Cardiac septum (tissue), 1 donor: ENCODE results near the gene ACIN1. TPM values are rescaled to one million over a fixed set of nuclear protein-coding genes. Genes with fewer than 3 reads are reported as not detected.

ENCODE experiments used
- DNase-seq: peaks from one replicate; pipeline ENCODE4 v3.0.0-alpha.2; 2020; ENCODE audit warnings: low spot score
- intact Hi-C: fragments of 100-400 bp; cut with DNase I; formaldehyde crosslinking; loops from one replicate; pipeline ENCODE4 v1.14.0; 2022
- long read RNA-seq: library from polyadenylated mRNA; unstranded; transcript quantifications from one replicate; pipeline ENCODE4 v2.0.0, GENCODE V29; 2021
- total RNA-seq: library from RNA; stranded (reverse); fragmentation: NEBNext Ultra II Directional; extraction: Animal tissue kit (Norgen Biotek cat#: 25700); gene quantifications from one replicate; pipeline ENCODE4 v1.2.1, GENCODE V29; 2021
- donor health status: DM: no; HTN: no; CAD: no.

ACIN1 gene, protein sequence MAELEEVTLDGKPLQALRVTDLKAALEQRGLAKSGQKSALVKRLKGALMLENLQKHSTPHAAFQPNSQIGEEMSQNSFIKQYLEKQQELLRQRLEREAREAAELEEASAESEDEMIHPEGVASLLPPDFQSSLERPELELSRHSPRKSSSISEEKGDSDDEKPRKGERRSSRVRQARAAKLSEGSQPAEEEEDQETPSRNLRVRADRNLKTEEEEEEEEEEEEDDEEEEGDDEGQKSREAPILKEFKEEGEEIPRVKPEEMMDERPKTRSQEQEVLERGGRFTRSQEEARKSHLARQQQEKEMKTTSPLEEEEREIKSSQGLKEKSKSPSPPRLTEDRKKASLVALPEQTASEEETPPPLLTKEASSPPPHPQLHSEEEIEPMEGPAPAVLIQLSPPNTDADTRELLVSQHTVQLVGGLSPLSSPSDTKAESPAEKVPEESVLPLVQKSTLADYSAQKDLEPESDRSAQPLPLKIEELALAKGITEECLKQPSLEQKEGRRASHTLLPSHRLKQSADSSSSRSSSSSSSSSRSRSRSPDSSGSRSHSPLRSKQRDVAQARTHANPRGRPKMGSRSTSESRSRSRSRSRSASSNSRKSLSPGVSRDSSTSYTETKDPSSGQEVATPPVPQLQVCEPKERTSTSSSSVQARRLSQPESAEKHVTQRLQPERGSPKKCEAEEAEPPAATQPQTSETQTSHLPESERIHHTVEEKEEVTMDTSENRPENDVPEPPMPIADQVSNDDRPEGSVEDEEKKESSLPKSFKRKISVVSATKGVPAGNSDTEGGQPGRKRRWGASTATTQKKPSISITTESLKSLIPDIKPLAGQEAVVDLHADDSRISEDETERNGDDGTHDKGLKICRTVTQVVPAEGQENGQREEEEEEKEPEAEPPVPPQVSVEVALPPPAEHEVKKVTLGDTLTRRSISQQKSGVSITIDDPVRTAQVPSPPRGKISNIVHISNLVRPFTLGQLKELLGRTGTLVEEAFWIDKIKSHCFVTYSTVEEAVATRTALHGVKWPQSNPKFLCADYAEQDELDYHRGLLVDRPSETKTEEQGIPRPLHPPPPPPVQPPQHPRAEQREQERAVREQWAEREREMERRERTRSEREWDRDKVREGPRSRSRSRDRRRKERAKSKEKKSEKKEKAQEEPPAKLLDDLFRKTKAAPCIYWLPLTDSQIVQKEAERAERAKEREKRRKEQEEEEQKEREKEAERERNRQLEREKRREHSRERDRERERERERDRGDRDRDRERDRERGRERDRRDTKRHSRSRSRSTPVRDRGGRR
- 72.4 TPM for total RNA-seq
- long read RNA-seq, full-length matches to known transcripts: 6 of 37 reads
- long read RNA-seq, partial matches to known transcripts: 26 of 37 reads
- long read RNA-seq, other reads (novel, unspliced or antisense): 5 of 37 reads

DNA sequence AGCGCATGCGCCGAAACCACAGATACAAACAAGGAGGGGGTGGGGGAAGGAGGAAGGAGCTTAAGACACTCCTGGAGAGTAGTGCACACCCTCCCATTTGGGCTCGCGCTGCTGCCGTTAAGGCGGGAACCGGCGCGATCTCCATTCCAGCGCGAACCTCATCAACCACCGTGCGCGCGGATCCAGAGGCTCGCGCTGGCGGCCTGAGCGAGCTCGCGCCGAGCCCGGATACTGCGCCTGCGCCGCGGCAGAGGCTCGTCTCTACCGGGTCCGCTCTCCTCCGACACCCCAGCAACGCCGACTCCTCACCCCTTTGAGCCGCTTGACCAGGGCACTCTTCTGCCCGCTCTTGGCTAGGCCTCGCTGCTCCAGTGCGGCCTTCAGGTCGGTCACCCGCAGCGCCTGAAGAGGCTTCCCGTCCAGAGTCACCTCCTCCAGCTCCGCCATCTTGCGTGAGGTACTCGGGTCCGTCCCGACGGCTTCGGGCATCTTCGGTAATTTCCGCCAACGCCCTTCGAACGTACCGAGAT is at the start of gene ACIN1:
Gene ACIN1 (minus strand): TSS at position 471 of the 530 bp plus-strand sequence. CDS start 24 bp downstream, at position 447.
- DNase-seq: no peak
- intact Hi-C loops: loop anchor here (10.0 kb wide), 2 partner anchors 210 to 460 kb away; partner anchors contain the start of genes BCL2L2, PPP1R3E, THTPA and ZFHX2

DNA sequence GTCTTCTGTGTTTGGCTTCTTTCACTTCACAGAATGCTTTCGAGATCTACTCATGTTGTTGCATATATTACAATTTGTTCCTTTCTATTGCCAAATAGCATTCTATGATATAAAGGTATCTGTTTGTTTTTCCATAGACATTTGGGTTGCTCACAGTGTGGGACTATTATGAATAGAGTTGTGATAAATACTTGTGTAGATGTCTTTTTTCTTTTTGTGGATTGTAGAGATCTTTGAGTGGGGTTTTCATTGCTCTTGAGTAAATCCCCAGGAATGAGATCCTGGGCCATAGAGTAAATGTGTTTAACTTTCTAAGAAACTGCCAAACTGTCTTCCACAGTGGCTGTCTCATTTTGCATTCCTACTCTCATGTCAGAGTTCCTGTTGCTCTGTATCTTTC is 49.0 kb upstream of the ACIN1 start:
- DNase-seq: no peak
- intact Hi-C loops: no loop called here

DNA sequence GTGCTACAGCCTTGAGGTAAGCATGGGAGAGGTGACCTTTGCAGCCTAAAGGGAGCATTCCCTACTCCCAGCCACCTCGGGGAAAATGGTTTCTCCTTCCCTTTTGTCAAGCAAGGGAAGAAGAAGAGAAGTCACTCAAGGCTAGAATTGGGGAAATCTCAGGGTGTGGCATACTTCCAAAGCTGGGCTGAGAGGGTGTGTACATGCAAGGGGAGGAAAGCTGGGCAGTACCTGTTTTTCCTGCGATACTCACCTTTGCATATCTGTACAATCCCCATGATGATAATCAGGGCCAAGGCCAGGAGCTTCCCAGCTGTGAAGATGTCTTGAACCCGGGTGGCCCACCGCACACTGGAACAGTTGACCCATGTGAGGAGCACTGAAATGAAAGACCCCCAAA is 47.9 kb upstream of the ACIN1 start:
- DNase-seq: no peak

DNA sequence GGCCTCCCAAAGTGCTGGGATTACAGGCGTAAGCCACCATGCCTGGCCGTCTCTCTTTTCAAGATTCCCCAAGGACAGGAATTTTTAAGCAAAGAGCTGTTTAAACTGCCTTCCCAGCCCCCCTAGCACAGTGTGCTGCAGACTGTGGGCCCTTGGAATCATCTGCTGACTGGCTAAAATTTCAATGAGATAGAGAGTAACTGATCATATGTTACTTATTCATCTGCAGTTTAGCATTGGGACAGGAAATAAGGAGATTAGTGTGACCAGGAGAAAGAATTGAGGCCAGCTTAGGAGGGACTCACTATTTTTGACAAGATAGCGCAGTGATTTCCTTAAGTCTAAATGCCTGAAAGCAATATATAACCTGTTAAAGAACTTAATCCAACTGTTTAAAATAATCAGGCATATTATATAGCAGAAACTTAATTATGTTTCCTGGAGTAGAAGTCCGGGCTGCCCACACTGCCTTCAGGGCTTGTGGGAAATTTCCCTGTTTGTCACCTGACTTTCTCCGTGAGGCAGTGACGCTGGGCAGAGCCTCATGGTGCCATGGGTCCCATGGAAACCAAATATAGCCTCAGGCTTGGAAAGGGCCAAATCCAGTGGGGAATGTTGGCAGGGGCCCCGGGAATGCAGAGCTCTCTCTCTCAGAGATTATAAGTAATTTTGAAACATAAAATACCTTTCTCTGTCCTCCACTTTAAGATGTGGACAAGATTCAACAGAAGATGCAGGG is 46.9 kb upstream of the ACIN1 start:
- intact Hi-C loops: no loop called here
- peak; percentile 79 for DNase-seq

More for the DNA sequence above, 47.9 kb upstream of the ACIN1 start:
- intact Hi-C loops: no loop called here

DNA sequence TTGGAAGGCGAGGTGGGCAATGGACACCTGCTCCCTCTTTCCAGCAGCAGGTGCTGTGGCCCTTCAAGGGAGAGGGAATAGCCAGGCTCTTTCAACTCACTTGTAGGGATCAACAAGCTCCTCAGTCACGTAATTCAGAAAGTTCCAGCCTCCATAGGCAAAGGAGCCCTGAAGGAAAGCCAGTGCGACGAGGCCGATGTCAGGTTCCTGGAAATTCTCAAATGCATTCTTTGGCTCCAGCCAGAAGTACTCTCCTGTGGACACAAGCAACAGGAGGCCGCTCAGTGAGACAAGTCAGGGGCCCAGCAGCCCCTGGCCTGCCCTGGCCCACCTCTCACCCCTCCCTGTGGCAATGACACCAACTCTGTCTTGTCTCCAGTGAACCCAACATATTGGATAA is 45.4 kb upstream of the ACIN1 start:
- no peak for DNase-seq
- intact Hi-C loops: no loop called here

DNA sequence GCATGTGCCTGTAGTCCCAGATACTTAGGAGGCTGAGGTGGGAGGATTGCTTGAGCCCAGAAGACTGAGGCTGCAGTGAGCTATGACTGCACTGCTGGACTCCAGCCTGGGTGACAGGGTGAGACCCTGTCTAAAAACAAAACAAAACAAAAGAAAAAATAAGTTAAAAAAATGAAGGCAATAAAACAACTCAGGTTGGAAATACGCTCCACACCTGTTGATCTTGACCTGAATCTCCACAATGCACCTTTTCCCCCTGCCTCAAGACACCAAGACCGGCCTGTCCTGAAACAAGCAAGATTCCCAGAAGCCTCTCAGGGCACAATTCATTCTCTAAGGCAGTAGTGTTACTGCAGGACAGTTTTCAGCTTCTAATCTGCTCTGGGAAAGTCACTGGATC is 44.9 kb upstream of the ACIN1 start:
- intact Hi-C loops: no loop called here

DNA sequence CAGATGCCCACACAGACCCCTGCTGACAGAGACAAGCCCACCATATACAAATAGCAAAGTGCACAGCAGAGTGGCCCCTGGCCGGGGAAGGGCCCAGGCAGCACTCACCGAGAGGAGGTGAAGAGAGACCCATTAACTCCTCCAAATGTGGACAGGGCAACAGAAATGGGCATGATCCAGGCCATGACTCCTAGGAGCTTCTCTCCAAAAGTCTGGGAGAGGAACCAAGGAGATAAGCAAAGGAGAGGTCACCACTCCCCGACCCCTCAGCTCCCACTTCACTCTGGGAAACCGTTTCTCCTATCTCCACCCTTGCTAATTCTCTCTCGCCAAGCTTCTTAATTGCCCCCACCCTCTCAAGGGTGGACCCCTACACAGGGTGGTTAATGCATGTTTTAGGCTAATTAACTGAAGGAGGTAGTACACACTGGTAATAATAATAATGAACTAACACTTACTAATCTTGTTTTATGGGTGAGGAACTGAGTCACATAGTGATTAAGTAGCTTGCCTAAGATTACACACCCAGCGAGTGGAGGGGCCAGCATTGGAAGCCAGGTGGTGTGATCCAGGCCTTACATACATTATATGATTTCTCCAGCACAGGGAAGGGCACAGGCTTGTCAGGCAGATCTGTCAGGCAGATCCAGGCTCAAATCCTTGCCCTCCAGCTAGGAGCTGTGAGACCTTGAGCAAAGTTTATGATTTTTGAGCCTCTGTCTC is 43.0 kb upstream of the ACIN1 start:
- DNase-seq: no peak
- intact Hi-C loops: no loop called here

More for the DNA sequence above, 44.9 kb upstream of the ACIN1 start:
- no peak for DNase-seq

DNA sequence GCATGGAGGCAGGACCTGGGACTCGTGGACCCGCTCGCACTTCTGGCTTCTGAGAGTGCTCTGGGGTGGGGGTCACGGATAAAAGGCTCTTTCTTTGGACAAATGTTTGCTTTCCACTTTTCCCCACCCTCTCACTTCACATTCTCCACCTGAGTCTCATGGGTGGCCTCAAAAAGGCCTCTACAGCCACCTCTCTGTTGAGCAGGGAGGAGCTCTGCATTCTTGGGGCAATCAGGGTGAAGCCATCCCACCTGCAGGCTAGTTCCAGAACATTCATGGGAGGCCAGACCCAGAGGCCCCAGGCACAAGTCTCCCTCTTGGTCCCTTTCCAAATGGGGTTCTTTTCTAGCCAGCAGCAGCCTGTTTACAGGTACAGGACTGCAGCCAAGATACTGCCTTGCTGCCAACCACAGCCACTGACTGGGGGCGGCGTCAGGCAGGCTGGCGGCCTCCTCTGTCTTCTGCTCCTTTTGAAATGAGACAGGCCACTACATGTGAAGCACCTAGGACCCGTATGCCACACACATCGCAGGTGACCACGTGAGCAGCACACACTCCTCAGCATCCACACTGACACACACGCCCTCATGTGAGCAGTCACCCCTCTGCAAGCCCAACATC is 42.4 kb upstream of the ACIN1 start:
- DNase-seq: no peak
- intact Hi-C loops: no loop called here

DNA sequence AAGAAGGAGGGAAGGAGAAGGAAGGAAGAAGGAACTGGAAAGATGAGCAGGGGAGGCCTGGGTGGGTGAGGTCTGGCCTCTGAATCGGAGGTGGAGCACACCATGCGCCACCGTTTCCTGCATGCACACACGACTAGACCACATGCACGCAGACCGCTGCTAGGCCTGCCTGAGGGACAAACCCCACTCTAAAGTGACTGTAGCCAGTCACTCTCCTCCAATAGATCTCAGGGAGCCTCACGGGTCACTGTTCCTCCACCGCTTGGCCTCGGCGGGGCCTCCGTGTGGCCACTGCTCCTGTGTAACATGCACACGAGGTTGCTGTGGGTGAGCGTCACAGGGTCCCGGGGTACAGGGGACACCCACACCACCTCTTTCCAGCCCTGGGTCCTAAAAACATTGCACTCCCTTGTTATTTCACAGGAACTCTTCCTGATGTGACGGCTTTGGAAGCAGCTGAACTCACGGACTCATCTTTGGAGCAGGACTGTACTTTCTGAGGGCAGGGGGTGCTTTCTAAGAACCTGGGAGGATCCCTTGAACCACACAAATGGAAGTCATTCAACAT is 41.7 kb upstream of the ACIN1 start:
- no peak for DNase-seq
- intact Hi-C loops: no loop called here

DNA sequence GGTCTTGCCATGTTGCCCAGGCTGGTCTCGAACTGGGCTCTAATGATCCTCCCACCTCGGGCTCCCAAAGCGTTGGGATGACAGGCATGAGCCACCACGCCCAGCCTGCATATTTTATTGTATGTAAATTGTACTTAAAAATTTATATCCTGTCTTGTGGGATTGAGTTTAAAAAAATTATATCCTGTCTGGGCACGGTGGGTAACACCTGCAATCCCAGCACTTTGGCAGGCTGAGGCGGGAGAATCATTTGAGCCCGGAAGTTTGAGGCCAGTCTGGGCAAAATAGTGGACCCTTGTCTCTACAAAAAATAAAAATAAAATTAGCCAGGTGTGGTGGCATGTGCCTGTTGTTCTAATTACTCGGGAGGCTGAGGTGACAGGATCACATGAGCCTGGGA is 38.0 kb upstream of the ACIN1 start:
- DNase-seq: no peak
- intact Hi-C loops: no loop called here

DNA sequence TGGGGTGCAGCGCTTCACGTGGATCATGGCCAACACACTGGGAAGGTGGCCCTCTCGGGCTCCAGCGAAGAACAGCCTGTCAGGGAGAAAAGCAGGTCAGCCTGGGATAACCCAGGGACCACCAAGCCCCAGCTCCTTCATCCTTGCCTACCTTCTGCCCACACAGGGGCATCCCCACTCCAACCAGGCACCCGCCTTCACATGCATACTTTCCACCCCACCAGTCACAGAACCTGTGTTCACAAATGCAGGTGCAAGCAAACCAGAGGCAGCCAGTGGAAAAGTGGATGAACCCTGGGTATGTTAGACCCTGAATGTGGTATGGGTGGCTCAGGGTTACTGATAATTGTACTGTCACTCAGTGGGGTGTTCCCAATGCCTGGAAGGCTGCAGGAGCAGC is 36.5 kb upstream of the ACIN1 start:
- DNase-seq: no peak
- intact Hi-C loops: no loop called here

DNA sequence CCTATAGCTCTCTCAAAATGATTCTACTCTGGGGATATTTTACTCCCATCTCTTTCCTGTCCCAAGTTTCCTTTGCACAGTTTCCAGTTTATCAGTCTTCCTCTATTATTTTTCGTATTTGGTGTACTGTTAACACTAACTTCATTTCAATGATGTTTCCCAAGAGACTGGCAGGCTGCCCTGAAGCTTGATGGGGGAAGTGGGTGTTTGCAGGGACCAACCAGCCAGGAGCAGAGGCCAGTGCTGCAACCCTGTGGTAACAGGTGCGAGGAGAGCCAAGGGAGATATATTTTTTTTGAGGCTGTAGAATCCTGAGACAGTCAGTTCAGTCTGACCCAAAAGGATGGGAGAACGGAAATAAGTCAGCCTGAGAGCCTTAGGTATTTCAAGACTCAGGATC is 35.9 kb upstream of the ACIN1 start:
- intact Hi-C loops: no loop called here

DNA sequence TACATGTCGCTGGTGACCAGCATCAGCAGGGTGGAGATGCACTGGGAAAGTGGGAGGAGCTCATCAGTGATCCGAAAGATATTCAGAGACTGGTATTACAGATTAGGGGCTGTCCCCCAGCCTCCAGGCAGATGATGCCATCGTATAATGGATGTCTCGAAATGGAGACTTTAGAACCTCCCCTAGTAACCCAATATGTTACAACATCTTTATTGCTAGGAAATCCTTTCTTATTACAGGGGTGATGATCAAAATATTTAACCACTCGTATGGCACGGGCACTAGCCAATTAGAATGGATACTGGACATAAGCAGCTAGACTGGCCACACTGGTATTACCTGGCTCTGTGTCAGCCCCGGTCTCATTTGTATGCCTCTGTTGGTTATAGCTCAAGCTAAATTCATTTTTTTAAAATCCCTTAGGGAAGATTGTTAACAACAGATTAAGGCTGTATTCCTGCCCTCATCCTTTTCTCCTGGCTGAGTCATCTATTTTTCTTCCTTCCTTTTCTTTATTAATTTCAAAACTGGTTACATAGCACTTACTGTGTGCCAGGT is 34.9 kb upstream of the ACIN1 start:
- intact Hi-C loops: no loop called here
- no peak for DNase-seq

More for the DNA sequence above, 35.9 kb upstream of the ACIN1 start:
- no peak for DNase-seq

DNA sequence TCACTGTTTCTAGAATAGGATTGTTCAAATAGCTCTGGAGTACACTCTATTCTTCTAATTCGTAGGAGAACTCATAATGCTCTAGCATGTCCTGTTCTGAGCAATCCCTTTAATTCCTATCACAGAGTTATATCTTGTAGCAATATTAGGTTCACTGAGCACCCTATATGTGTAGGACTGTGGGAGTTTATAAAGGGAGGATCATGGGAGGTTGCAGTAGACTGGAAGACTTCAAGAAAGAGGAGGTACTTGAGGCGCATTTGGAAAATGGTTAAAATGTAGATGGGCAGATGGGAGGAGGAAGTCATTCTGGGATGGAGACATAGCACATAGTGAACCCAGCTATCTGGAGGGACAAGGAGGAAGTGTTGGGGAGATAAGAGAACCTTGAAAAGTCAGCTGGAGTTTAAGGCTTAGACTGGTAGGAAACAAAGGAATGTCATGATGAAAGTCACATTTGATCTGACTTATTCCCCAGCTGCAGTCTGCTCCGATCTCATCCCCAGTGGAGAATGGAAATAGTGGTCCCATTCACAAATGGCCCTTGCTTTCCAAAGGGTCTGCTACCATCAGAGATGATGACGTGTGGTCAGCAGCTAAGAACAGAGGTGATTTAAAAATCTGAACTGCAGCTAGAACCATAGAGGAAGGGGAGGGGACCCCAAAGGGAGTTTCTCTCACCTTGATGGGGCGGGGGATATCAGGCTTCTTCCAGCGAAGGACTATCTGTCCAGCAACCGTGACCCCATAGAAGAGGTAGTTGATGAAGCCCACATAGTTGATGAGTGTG is 34.2 kb upstream of the ACIN1 start:
- intact Hi-C loops: no loop called here
- no peak for DNase-seq

DNA sequence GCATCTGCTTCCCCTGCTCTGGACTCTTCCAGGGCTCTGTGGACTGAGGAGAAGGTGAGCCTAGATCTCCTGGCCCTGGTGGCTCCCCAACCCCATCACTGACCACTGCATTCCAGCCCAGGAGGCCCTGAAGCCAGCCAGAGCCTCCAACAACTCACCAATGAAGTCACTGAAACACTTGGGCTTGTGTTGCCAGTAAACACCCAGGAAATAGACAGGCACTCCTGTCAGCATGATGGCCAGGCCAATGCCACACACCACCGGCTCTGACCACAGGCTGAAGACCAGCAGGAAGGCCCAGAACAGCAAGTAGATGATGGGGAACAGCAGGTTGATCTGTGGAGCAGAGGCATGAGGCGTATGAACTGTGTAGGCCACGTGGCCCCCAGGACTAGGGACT is 32.9 kb upstream of the ACIN1 start:
- intact Hi-C loops: no loop called here
- DNase-seq: no peak
